K562 (cell line): ENCODE results near the gene MTA2. TPM values are rescaled to one million over a fixed set of nuclear protein-coding genes. Genes with fewer than 3 reads are reported as not detected.

ENCODE experiments used
- ATAC-seq: fragments of 200-7000 bp; cut with Tn5 transposase; 3 replicates; pipeline ENCODE4 v1.9.1; 2020; ENCODE audit warnings: moderate library complexity
- BruUV-seq: library from RNA; stranded (reverse); fragments of 400-500 nt; replicated peaks from 2 replicates; lab custom pipeline; 2021; lab: Mats Ljungman, UMichigan
- CTCF ChIA-PET: fragments of 300-600 bp; formaldehyde crosslinking; extraction: SDS; loops from one replicate; lab custom pipeline; 2021; ENCODE audit warnings: low intra/inter-chr PET ratio; lab: Yijun Ruan, JAX
- POLR2A ChIA-PET: fragments of 300-600, 350-650 bp; sonication (Branson Sonifier 250); formaldehyde crosslinking; extraction: SDS; loops from one replicate; lab custom pipeline; 2021; ENCODE audit warnings: antibody characterized with exemption, inconsistent platforms; lab: Yijun Ruan, JAX
- DNase-seq, 4 experiments: peaks; one replicate each; pipeline versions ENCODE4 v3.0.0 to v3.0.0-alpha.2; 2011 to 2018; ENCODE audit warnings: low spot score in 3 of 4, mixed read lengths in 3 of 4; ENCODE audit errors: extremely low read depth in 1 of 4
- FAIRE-seq: peaks from 2 replicates; lab custom pipeline; 2011; peaks lifted over from hg19 to GRCh38; lab: Jason Lieb, UNC
- H2AFZ ChIP-seq: 2 replicates; pipeline ENCODE4 v1.6.0; 2011; ENCODE audit warnings: low read depth, low read length, control low read depth, inconsistent platforms
- H3K27ac ChIP-seq: fragments of 200-600 bp; 3 replicates; pipeline ENCODE4 v1.8.0; 2011; ENCODE audit warnings: low read depth, mild to moderate bottlenecking, control low read depth, inconsistent platforms, low read length, moderate library complexity, mixed read lengths; ENCODE audit errors: extremely low read depth
- H3K27me3 ChIP-seq, 2 experiments: fragments of 300-600 bp in 1 of 2; 2 replicates in 1 of 2; 3 replicates in 1 of 2; pipeline versions ENCODE4 v1.6.0 to v1.8.0; 2011; ENCODE audit warnings: inconsistent platforms in 2 of 2, low read length in 2 of 2, mild to moderate bottlenecking in 1 of 2, mixed read lengths in 1 of 2, moderate library complexity in 1 of 2; ENCODE audit not compliant: control insufficient read depth in 2 of 2, insufficient read depth in 2 of 2
- H3K36me3 ChIP-seq: fragments of 300-600 bp; 3 replicates; pipeline ENCODE4 v1.8.0; 2011; ENCODE audit warnings: mild to moderate bottlenecking, low read length, inconsistent platforms; ENCODE audit not compliant: control insufficient read depth, insufficient read depth
- H3K4me1 ChIP-seq, 2 experiments: fragments of 200-600 bp in 1 of 2; replicated peaks in 1 of 2; 2 replicates in 1 of 2; 3 replicates in 1 of 2; pipeline versions ENCODE4 v1.5.1 to v1.8.0; 2011; ENCODE audit warnings: inconsistent platforms in 2 of 2, low read length in 2 of 2, mild to moderate bottlenecking in 1 of 2, mixed read lengths in 1 of 2, moderate library complexity in 1 of 2; ENCODE audit not compliant: control insufficient read depth in 2 of 2, insufficient read depth in 2 of 2
- H3K4me2 ChIP-seq: 2 replicates; pipeline ENCODE4 v1.6.1; 2011; ENCODE audit warnings: low read length, control low read depth, inconsistent platforms, mixed read lengths; ENCODE audit not compliant: insufficient read depth
- H3K4me3 ChIP-seq: fragments of 200-600 bp; sonication (generic), shearing (Covaris generic); 2 replicates; pipeline ENCODE4 v1.5.1; 2016; ENCODE audit warnings: control low read depth, inconsistent platforms
- H3K79me2 ChIP-seq: fragments of 200-600 bp; 3 replicates; pipeline ENCODE4 v1.8.0; 2011; ENCODE audit warnings: low read length, inconsistent platforms; ENCODE audit not compliant: control insufficient read depth, insufficient read depth
- H3K9ac ChIP-seq, 2 experiments: 2 replicates each; pipeline versions ENCODE4 v1.6.0 to v1.6.1; 2011; ENCODE audit warnings: low read depth in 2 of 2, low read length in 2 of 2, control low read depth in 1 of 2, inconsistent platforms in 1 of 2, mild to moderate bottlenecking in 1 of 2, mixed read lengths in 1 of 2; ENCODE audit not compliant: insufficient read depth in 1 of 2
- H3K9me1 ChIP-seq: one replicate; pipeline ENCODE4 v1.6.0; 2011; ENCODE audit warnings: inconsistent platforms, mild to moderate bottlenecking, low read length, moderate library complexity; ENCODE audit not compliant: control insufficient read depth, insufficient read depth
- H3K9me3 ChIP-seq: replicated peaks from 2 replicates; pipeline ENCODE4 v1.5.1; 2011; ENCODE audit warnings: low read depth, low read length, inconsistent platforms; ENCODE audit not compliant: control insufficient read depth, insufficient read depth
- H4K20me1 ChIP-seq: replicated peaks from 2 replicates; pipeline ENCODE4 v1.6.1; 2011; ENCODE audit warnings: low read length, inconsistent platforms, mixed read lengths; ENCODE audit not compliant: control insufficient read depth, insufficient read depth
- BDP1 ChIP-seq: IDR thresholded peaks from 3 replicates; pipeline ENCODE4 v1.6.1; 2011; ENCODE audit not compliant: insufficient read length, insufficient read depth
- CBX2 ChIP-seq: fragments of 200-600 bp; sonication (generic); IDR thresholded peaks from one replicate; pipeline ENCODE4 v1.6.1; 2012; ENCODE audit warnings: mild to moderate bottlenecking, low read length, inconsistent platforms; ENCODE audit not compliant: insufficient read depth, poor library complexity, severe bottlenecking
- CBX8 ChIP-seq: fragments of 200-600 bp; sonication (generic); IDR thresholded peaks from 2 replicates; pipeline ENCODE4 v1.6.1; 2012; ENCODE audit warnings: borderline replicate concordance, mixed run types, low read depth, mild to moderate bottlenecking, moderate library complexity, mixed read lengths, low read length, control low read depth, inconsistent platforms; ENCODE audit not compliant: poor library complexity, severe bottlenecking; ENCODE audit errors: extremely low read depth
- HIVEP1 ChIP-seq: fragments of 250-450 bp; sonication (Bioruptor Pico); IDR thresholded peaks from 2 replicates; pipeline ENCODE4 v1.4.0; 2020; ENCODE audit warnings: mild to moderate bottlenecking
- SRSF7 ChIP-seq: fragments of 200-400 bp; formaldehyde crosslinking; optimal IDR thresholded peaks from 2 replicates; pipeline ENCODE3; 2017; ENCODE audit warnings: mild to moderate bottlenecking, low read depth, low read length
- TAF15 ChIP-seq: fragments of 200-400 bp; formaldehyde crosslinking; IDR thresholded peaks from 2 replicates; pipeline ENCODE4 v1.6.1; 2017; ENCODE audit warnings: mild to moderate bottlenecking, low read depth, low read length, moderate library complexity
- TRIM28 ChIP-seq: fragments of 450-650 bp; IDR thresholded peaks from 2 replicates; pipeline ENCODE4 v1.6.1; 2017
- ZNF12 ChIP-seq: sonication (generic); formaldehyde crosslinking; IDR thresholded peaks from 2 replicates; pipeline ENCODE4 v1.4.0; 2020; ENCODE audit warnings: mild to moderate bottlenecking, missing genetic modification reagents
- ZNF551 ChIP-seq: fragments of 250-450 bp; sonication (Bioruptor Pico); IDR thresholded peaks from 2 replicates; pipeline ENCODE4 v1.5.0; 2021; ENCODE audit warnings: mild to moderate bottlenecking, moderate library complexity
- ZNF79 ChIP-seq: fragments of 250-450 bp; sonication (Bioruptor Pico); IDR thresholded peaks from 2 replicates; pipeline ENCODE4 v1.4.0; 2020; ENCODE audit warnings: low read depth, mild to moderate bottlenecking, moderate library complexity
- WGBS: fragments of 100-300 bp; shearing (Covaris generic); methylation state at CpG from one replicate; pipeline ENCODE4 v1.1.6; 2016; ENCODE audit warnings: low coverage, mixed read lengths; ENCODE audit not compliant: insufficient coverage; ENCODE audit errors: missing lambda C conversion rate; 5-methylcytosine and 5-hydroxymethylcytosine counted together
- in situ Hi-C: fragments of 300-500 bp; cut with MboI; formaldehyde crosslinking; loops from 4 replicates; pipeline ENCODE4 v1.15.0; 2018; ENCODE audit warnings: inconsistent platforms, mixed read lengths
- intact Hi-C: fragments of 100-400 bp; cut with micrococcal nuclease; formaldehyde crosslinking; loops from 2 replicates; pipeline ENCODE4 v1.14.2; 2022
- polyA plus RNA-seq, 8 experiments: library from polyadenylated mRNA; depleted of rRNA in 4 of 8; stranded (reverse) in 5 of 8; unstranded in 3 of 8; fragments of >200 nt; fragmentation: Nextera tagmentation in 2 of 8; fragmentation: Illumina TruSeq in 1 of 8; extraction: Ambion mirVana in 2 of 8; extraction: Trizol in 1 of 8; gene quantifications; 2 replicates each; pipeline versions ENCODE4 v1.2.1 to v1.2.3, GENCODE V29; 2011 to 2014; ENCODE audit warnings: inconsistent platforms in 1 of 8, missing spikeins in 1 of 8
- total RNA-seq, 7 experiments: library from RNA; depleted of rRNA in 6 of 7; stranded (reverse); fragments of >200 nt in 6 of 7; fragmentation: Illumina TruSeq in 2 of 7; extraction: Trizol in 2 of 7; gene quantifications; 2 replicates each; pipeline versions ENCODE4 v1.2.1 to v1.2.3, GENCODE V29; 2011 to 2021; ENCODE audit warnings: low replicate concordance in 1 of 7
- TF ChIP-seq, protein P1 (sequence below): IDR thresholded peaks from 2 replicates; pipeline ENCODE4 v1.6.1; 2014; ENCODE audit warnings: antibody characterized with exemption
- TF ChIP-seq, protein P2 (sequence below), 3 experiments: fragments of 200-800 bp in 1 of 3; fragments of 250-450 bp in 1 of 3; fragments of 450-650 bp in 1 of 3; sonication (Bioruptor Pico) in 1 of 3; sonication (Bioruptor generic) in 1 of 3; formaldehyde crosslinking in 1 of 3; IDR thresholded peaks; 2 replicates each; pipeline versions ENCODE4 v1.6.1 to v1.8.0; 2016 to 2022; ENCODE audit warnings: mild to moderate bottlenecking in 2 of 3, missing genetic modification characterization in 2 of 3, missing compliant biosample characterization in 1 of 3, moderate library complexity in 1 of 3
- TF ChIP-seq, protein P3 (sequence below): fragments of 450-650 bp; IDR thresholded peaks from 2 replicates; pipeline ENCODE4 v1.6.1; 2016; ENCODE audit warnings: missing biosample characterization, missing genetic modification characterization

Gene MTA2
- total and polyA plus RNA-seq, 9 of the 15 experiments (the other 6 are each of a cell fraction or from before 2014, with no cell fraction given) = 6.2 to 220 (median 172) TPM

DNA sequence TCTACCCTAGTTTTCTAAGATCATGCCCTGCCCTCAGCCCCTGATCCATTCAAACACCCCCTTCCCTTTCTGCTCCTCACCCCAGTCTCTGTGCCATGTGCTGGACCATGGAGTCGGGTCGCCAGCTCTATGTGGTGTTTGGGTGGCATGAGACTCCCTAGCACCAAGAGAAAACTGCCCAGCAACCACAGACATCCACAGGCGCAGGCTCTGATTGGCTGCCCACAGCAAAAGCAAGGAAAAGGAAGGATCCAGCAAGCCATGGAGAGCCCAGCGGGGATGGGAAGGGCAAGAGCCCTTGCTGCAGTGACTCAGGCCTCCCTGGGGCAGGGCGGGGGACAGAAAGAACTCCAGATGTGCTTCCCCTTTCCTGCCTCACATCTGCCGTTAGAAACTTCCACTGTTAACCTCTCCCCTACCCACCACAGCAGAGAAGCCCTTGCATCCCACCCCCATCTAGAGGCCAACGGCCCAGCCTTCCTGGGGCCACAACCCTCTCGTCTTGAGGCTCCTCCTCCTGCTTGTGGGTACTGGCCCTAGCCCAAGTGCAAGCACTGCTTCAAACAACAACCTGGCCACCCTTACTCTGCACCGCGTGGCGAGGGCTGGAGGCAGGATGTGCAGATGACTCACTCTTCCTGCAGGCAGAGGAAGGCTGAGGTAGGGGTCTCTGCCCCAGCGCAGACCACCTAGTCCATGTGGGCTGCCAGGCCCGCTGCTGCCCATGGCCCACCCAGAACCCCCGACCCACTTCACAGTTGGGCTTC is 45.4 kb downstream of the MTA2 start:
- BruUV-seq = no TSS peak
- intact Hi-C loops = no loop called here
- peaks cover 12% of the 10 kb centered on the region; the same call in 2 of the 3 replicates for H3K79me2 ChIP-seq
- 22% methylated on average over 10 of the region's 14 CpGs for WGBS
- H3K4me1 ChIP-seq = peaks cover 65 to 72% of the 10 kb centered on the region in 2 experiments
- DNase-seq (peak; percentile 56 to 79 (median 69)), ATAC-seq (peak; percentile 54), FAIRE-seq (peak; percentile 72)
- H3K9ac ChIP-seq = peak overlapping the region; percentile 13 to 81; a peak in 3 of 4 replicates
- in situ Hi-C loops = loop anchor here (5.0 to 10.0 kb wide), 2 partner anchors 134 to 161 kb away; no protein-coding TSS in a partner anchor
- ChIA-PET POLR2A (interaction anchor here (0.6 to 2.9 kb wide), 11 partner anchors 9 to 285 kb away, joined by 3 to 17 read pairs (median 3); partner anchors contain the start of genes AHNAK and EEF1G), CTCF (interaction anchor here (0.6 to 1.9 kb wide), 2 partner anchors 162 to 163 kb away, joined by 4 read pairs; no protein-coding TSS in a partner anchor)
- no peak overlapping the region; the same call in 1 of the 2 replicates for H2AFZ ChIP-seq
- peaks cover 49% of the 10 kb centered on the region for H3K36me3 ChIP-seq
- H3K4me3 ChIP-seq = no peak overlapping the region
- H3K27me3 ChIP-seq = no peaks in the 10 kb centered on the region
- no peaks in the 10 kb centered on the region; the same call in 1 of the 2 replicates for H4K20me1 ChIP-seq
- peak overlapping the region; percentile 44; the same call in 1 of the 2 replicates for H3K4me2 ChIP-seq
- peak overlapping the region; percentile 73 for H3K27ac ChIP-seq
- no peaks in the 10 kb centered on the region for H3K9me1 ChIP-seq
- no peaks in the 10 kb centered on the region for H3K9me3 ChIP-seq
- TF ChIP-seq CBX2 (no peak), ZNF79 (CRISPR knock-in tag) (no peak), ZNF551 (CRISPR knock-in tag) (no peak), HIVEP1 (0 out of 2 replicates have a peak, but pooled peaks have one; percentile 78), ZNF12 (CRISPR knock-in tag) (no peak), TRIM28 (no peak), CBX8 (no peak), TAF15 (no peak), SRSF7 (no peak), BDP1 (no peak)
- TF ChIP-seq, protein P1, sequence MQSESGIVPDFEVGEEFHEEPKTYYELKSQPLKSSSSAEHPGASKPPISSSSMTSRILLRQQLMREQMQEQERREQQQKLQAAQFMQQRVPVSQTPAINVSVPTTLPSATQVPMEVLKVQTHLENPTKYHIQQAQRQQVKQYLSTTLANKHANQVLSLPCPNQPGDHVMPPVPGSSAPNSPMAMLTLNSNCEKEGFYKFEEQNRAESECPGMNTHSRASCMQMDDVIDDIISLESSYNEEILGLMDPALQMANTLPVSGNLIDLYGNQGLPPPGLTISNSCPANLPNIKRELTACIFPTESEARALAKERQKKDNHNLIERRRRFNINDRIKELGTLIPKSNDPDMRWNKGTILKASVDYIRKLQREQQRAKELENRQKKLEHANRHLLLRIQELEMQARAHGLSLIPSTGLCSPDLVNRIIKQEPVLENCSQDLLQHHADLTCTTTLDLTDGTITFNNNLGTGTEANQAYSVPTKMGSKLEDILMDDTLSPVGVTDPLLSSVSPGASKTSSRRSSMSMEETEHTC = no peak
- TF ChIP-seq, protein P2, sequence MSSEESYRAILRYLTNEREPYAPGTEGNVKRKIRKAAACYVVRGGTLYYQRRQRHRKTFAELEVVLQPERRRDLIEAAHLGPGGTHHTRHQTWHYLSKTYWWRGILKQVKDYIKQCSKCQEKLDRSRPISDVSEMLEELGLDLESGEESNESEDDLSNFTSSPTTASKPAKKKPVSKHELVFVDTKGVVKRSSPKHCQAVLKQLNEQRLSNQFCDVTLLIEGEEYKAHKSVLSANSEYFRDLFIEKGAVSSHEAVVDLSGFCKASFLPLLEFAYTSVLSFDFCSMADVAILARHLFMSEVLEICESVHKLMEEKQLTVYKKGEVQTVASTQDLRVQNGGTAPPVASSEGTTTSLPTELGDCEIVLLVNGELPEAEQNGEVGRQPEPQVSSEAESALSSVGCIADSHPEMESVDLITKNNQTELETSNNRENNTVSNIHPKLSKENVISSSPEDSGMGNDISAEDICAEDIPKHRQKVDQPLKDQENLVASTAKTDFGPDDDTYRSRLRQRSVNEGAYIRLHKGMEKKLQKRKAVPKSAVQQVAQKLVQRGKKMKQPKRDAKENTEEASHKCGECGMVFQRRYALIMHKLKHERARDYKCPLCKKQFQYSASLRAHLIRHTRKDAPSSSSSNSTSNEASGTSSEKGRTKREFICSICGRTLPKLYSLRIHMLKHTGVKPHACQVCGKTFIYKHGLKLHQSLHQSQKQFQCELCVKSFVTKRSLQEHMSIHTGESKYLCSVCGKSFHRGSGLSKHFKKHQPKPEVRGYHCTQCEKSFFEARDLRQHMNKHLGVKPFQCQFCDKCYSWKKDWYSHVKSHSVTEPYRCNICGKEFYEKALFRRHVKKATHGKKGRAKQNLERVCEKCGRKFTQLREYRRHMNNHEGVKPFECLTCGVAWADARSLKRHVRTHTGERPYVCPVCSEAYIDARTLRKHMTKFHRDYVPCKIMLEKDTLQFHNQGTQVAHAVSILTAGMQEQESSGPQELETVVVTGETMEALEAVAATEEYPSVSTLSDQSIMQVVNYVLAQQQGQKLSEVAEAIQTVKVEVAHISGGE (CRISPR knock-in tag; IDR thresholded peaks at IDR 0.05) = no peak; a peak in 1 of 6 replicates
- TF ChIP-seq, protein P3, sequence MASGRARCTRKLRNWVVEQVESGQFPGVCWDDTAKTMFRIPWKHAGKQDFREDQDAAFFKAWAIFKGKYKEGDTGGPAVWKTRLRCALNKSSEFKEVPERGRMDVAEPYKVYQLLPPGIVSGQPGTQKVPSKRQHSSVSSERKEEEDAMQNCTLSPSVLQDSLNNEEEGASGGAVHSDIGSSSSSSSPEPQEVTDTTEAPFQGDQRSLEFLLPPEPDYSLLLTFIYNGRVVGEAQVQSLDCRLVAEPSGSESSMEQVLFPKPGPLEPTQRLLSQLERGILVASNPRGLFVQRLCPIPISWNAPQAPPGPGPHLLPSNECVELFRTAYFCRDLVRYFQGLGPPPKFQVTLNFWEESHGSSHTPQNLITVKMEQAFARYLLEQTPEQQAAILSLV (tag) = no peak
